Thoracic aorta (tissue), 2 donors: ENCODE results near the gene SBK2. TPM values are rescaled to one million over a fixed set of nuclear protein-coding genes. Genes with fewer than 3 reads are reported as not detected.

Experiments used
- ATAC-seq: fragments of 150-250 bp; one replicate; pipeline ENCODE4 v1.8.0; 2017; ENCODE audit warnings: low read depth; ENCODE audit not compliant: insufficient number of reproducible peaks, low FRiP score
- DNase-seq: peaks from one replicate; pipeline ENCODE4 v3.0.0-alpha.2; 2020; ENCODE audit warnings: low spot score
- H3K27ac ChIP-seq, 2 donors: fragments of 200-600 bp; sonication (generic); 1 replicate in 1 of 2; 2 replicates in 1 of 2; pipeline ENCODE4 v1.5.1; 2016; ENCODE audit warnings: mild to moderate bottlenecking in 2 of 2, moderate library complexity in 2 of 2
- H3K27me3 ChIP-seq: fragments of 200-600 bp; sonication (generic); replicated peaks from 2 replicates; pipeline ENCODE4 v1.6.0; 2016; ENCODE audit warnings: mild to moderate bottlenecking; ENCODE audit not compliant: insufficient read depth
- H3K36me3 ChIP-seq: fragments of 200-600 bp; sonication (generic); one replicate; pipeline ENCODE4 v1.5.1; 2016
- H3K4me1 ChIP-seq, 2 donors: fragments of 200-600 bp; sonication (generic); 1 replicate in 1 of 2; 2 replicates in 1 of 2; pipeline versions ENCODE4 v1.5.1 to v1.6.0; 2016; ENCODE audit warnings: low read depth in 2 of 2, mild to moderate bottlenecking in 1 of 2; ENCODE audit not compliant: control insufficient read depth in 1 of 2
- H3K4me3 ChIP-seq: fragments of 200-600 bp; sonication (generic); 2 replicates; pipeline ENCODE4 v1.5.1; 2016; ENCODE audit warnings: mild to moderate bottlenecking
- H3K9me3 ChIP-seq: fragments of 200-600 bp; sonication (generic); 2 replicates; pipeline ENCODE4 v1.5.1; 2016
- CTCF ChIP-seq: fragments of 200-600 bp; sonication (generic); IDR thresholded peaks from one replicate; pipeline ENCODE4 v1.5.1; 2019; ENCODE audit warnings: antibody characterized with exemption
- total RNA-seq, 2 donors: library from RNA; depleted of rRNA; stranded (reverse); fragments of >200 nt; gene quantifications; one replicate each; pipeline versions ENCODE4 v1.1.0 to v1.2.3, GENCODE V29; 2016

SBK2 gene
- total RNA-seq, 2 donors from 2014 or later = not detected

DNA sequence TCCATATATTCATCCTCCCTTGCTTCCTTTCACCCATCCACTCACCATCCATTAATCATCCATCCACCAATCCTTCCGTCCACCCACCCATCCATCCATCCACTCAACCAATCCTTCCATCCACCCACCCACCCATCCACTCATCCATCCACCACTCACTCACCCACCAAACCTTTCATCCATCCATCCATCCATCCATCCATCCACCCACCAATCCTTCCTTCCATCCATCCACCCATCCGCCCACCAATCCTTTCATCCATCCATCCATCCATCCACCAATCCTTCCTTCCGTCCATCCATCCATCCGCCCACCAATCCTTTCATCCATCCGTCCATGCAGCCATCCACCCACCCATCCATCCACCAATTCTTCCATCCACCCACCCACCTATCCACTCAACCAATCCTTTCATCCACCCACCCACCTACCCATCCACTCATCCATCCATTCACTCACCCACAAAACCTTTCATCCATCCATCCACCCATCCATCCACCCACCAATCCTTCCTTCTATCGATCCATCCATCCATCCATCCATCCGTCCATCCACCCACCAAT, 5.4 kb upstream of the SBK2 start:
- no peaks in the 10 kb centered on the region for H3K9me3 ChIP-seq
- peaks cover 8 to 15% of the 10 kb centered on the region in 2 donors for H3K4me1 ChIP-seq
- no peak for ATAC-seq
- no peak for TF ChIP-seq CTCF
- H3K4me3 ChIP-seq = no peak overlapping the region
- no peak overlapping the region for H3K27ac ChIP-seq
- no peak for DNase-seq
- no peaks in the 10 kb centered on the region for H3K36me3 ChIP-seq
- no peaks in the 10 kb centered on the region for H3K27me3 ChIP-seq

GRCh38 chr19:55541091-55541490, 4.2 kb upstream of the SBK2 start:
- Histone ChIP-seq H3K9me3 (no peaks in the 10 kb centered on the region), H3K27me3 (no peaks in the 10 kb centered on the region), H3K36me3 (no peaks in the 10 kb centered on the region), H3K27ac (no peak overlapping the region), H3K4me3 (no peak overlapping the region), H3K4me1 (peaks cover 0 to 2% of the 10 kb centered on the region in 2 donors)
- TF ChIP-seq CTCF = no peak
- ATAC-seq (no peak), DNase-seq (no peak)

- DNase-seq = no peak
- H3K4me1 ChIP-seq = no peaks in the 10 kb centered on the region
Measured at GRCh38 chr19:55540619-55541018, 3.7 kb upstream of the SBK2 start.

GRCh38 chr19:55539090-55539984, 2.4 kb upstream of the SBK2 start:
- H3K27ac ChIP-seq = no peak overlapping the region
- H3K36me3 ChIP-seq = no peaks in the 10 kb centered on the region
- no peaks in the 10 kb centered on the region for H3K27me3 ChIP-seq
- no peaks in the 10 kb centered on the region for H3K4me1 ChIP-seq
- DNase-seq (no peak), ATAC-seq (no peak)
- no peak overlapping the region for H3K4me3 ChIP-seq
- no peaks in the 10 kb centered on the region for H3K9me3 ChIP-seq
- TF ChIP-seq CTCF = no peak

More at GRCh38 chr19:55540619-55541018, 3.7 kb upstream of the SBK2 start:
- Histone ChIP-seq H3K9me3 (no peaks in the 10 kb centered on the region), H3K27ac (no peak overlapping the region), H3K27me3 (no peaks in the 10 kb centered on the region), H3K4me3 (no peak overlapping the region), H3K36me3 (no peaks in the 10 kb centered on the region)
- no peak for TF ChIP-seq CTCF
- ATAC-seq = no peak

- Histone ChIP-seq H3K4me3 (no peak overlapping the region), H3K27me3 (no peaks in the 10 kb centered on the region), H3K9me3 (no peaks in the 10 kb centered on the region), H3K4me1 (no peaks in the 10 kb centered on the region), H3K27ac (no peak overlapping the region), H3K36me3 (no peaks in the 10 kb centered on the region)
- no peak for DNase-seq
- TF ChIP-seq CTCF = no peak
- no peak for ATAC-seq
Measured at GRCh38 chr19:55538132-55538531, 1.2 kb upstream of the SBK2 start.
